Measurements from ENCODE around the gene DNAJC15.

Gene DNAJC15

GRCh38 chr13:43077046-43077445 is 53.7 kb downstream of the DNAJC15 start:
- H3K4me3 ChIP-seq (ENCODE audit: low read length) = no peak overlapping the region
- DNase-seq (ENCODE audit: low read depth) = no peak
- no peak for TF ChIP-seq CTCF (IDR thresholded peaks at IDR 0.05; ENCODE audit: insufficient read depth, low read depth, low read length, missing control alignments)

GRCh38 chr13:43077461-43077860 is 54.1 kb downstream of the DNAJC15 start:
- H3K4me3 ChIP-seq (ENCODE audit: low read length) = no peak overlapping the region
- TF ChIP-seq CTCF (IDR thresholded peaks at IDR 0.05; ENCODE audit: insufficient read depth, low read depth, low read length, missing control alignments) = no peak
- DNase-seq (ENCODE audit: low read depth) = no peak

GRCh38 chr13:43077906-43078305 is 54.5 kb downstream of the DNAJC15 start:
- H3K4me3 ChIP-seq (ENCODE audit: low read length) = no peak overlapping the region
- no peak for TF ChIP-seq CTCF (IDR thresholded peaks at IDR 0.05; ENCODE audit: insufficient read depth, low read depth, low read length, missing control alignments)
- no peak for DNase-seq (ENCODE audit: low read depth)

GRCh38 chr13:43078399-43078798 is 55.0 kb downstream of the DNAJC15 start:
- no peak for TF ChIP-seq CTCF (IDR thresholded peaks at IDR 0.05; ENCODE audit: insufficient read depth, low read depth, low read length, missing control alignments)
- DNase-seq (ENCODE audit: low read depth) = no peak
- no peak overlapping the region for H3K4me3 ChIP-seq (ENCODE audit: low read length)

GRCh38 chr13:43079392-43079931 is 56.1 kb downstream of the DNAJC15 start:
- no peak overlapping the region for H3K4me3 ChIP-seq (ENCODE audit: low read length)
- TF ChIP-seq CTCF (IDR thresholded peaks at IDR 0.05; ENCODE audit: insufficient read depth, low read depth, low read length, missing control alignments) = no peak
- DNase-seq (ENCODE audit: low read depth) = no peak

- no peak for DNase-seq (ENCODE audit: low read depth)
- no peak for TF ChIP-seq CTCF (IDR thresholded peaks at IDR 0.05; ENCODE audit: insufficient read depth, low read depth, low read length, missing control alignments)
- H3K4me3 ChIP-seq (ENCODE audit: low read length) = no peak overlapping the region
Observed at GRCh38 chr13:43080199-43080598, 56.8 kb downstream of the DNAJC15 start.

GRCh38 chr13:43081866-43082265 is 58.5 kb downstream of the DNAJC15 start:
- no peak for TF ChIP-seq CTCF (IDR thresholded peaks at IDR 0.05; ENCODE audit: insufficient read depth, low read depth, low read length, missing control alignments)
- no peak overlapping the region for H3K4me3 ChIP-seq (ENCODE audit: low read length)
- DNase-seq (ENCODE audit: low read depth) = no peak
